SK-N-MC (cell line): Measurements from ENCODE around the gene SLC4A4.

Source experiments
- EZH2 ChIP-seq: fragments of 200-600 bp; sonication (generic); IDR thresholded peaks from one replicate; pipeline ENCODE4 v1.6.1; 2017; ENCODE audit warnings: antibody characterized with exemption
- FOXP2 ChIP-seq: optimal IDR thresholded peaks from 2 replicates; pipeline ENCODE3; 2011; ENCODE audit warnings: mild to moderate bottlenecking, moderate library complexity; ENCODE audit not compliant: insufficient read depth; ENCODE audit errors: extremely low read length, control extremely low read depth
- POLR2AphosphoS5 ChIP-seq: IDR thresholded peaks from 2 replicates; pipeline ENCODE4 v1.6.1; 2012; ENCODE audit warnings: mild to moderate bottlenecking, low read depth, low read length, borderline replicate concordance

DNA sequence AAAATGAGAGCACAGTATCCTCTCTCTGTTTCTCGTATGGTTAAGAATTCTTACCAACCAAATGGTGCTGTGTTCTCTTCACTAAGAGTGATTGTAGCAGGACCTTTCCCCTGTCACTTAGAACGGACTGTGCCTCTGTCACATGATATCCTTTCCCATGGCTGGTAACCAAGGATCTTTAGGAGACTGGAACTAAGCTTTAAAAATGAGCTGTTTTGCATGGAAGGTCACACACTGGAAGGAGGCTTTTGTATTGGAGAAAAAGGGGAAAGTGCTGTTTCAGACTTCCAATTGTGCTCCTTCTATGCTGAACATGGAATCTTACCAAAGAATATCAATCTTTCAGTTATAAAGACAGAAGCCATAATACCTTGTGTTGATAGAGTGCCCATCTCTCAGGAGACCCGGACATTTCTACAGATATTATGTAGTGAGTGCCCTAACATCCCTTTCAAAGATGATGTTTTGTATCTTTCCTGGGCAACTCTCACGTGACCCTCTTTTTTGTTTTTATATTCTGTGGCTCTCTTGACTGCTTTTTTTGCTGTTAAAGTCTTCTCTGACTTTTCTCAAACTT lies 148.6 kb downstream of the SLC4A4 start:
- no peak for TF ChIP-seq POLR2AphosphoS5
- no peak for TF ChIP-seq FOXP2
- no peak for TF ChIP-seq EZH2
